ENCODE data around the gene CCDC80.

Gene CCDC80

GRCh38 chr3:112637700-112638099 is 3.2 kb downstream of the CCDC80 start:
- in situ Hi-C loops (cut with MboI; ENCODE audit: low pct_unique_long_range_greater_than_20kb, low sequenced_read_pairs, unreplicated experiment) = no loop called here
- TF ChIP-seq, protein P1, sequence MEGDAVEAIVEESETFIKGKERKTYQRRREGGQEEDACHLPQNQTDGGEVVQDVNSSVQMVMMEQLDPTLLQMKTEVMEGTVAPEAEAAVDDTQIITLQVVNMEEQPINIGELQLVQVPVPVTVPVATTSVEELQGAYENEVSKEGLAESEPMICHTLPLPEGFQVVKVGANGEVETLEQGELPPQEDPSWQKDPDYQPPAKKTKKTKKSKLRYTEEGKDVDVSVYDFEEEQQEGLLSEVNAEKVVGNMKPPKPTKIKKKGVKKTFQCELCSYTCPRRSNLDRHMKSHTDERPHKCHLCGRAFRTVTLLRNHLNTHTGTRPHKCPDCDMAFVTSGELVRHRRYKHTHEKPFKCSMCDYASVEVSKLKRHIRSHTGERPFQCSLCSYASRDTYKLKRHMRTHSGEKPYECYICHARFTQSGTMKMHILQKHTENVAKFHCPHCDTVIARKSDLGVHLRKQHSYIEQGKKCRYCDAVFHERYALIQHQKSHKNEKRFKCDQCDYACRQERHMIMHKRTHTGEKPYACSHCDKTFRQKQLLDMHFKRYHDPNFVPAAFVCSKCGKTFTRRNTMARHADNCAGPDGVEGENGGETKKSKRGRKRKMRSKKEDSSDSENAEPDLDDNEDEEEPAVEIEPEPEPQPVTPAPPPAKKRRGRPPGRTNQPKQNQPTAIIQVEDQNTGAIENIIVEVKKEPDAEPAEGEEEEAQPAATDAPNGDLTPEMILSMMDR (IDR thresholded peaks at IDR 0.05; ENCODE audit: extremely low read depth, insufficient read depth, missing control alignments) = no peak

DNA sequence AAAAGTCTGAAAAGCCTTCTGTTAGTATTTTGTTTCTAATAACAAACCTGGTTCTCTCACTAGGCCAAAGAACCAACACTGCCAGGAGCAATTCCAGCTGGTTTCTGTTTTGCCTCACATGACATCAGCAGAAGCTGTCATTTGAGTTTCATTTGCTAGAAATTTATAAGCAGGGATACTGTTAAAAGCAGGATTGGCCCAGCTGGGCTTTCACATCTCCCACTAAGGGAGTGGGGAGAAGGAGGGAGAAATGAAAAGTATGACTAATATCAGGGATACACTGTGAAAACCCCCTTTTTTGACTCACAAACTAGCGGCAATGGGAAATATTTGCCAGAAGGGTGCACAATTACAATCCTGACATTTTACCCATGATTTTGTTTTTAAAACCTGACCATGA is 5.3 kb downstream of the CCDC80 start:
- in situ Hi-C loops (cut with MboI; ENCODE audit: low pct_unique_long_range_greater_than_20kb, low sequenced_read_pairs, unreplicated experiment) = no loop called here
- no peak for DNase-seq (ENCODE audit: low spot score)
- TF ChIP-seq, protein P1 (IDR thresholded peaks at IDR 0.05; ENCODE audit: extremely low read depth, insufficient read depth, missing control alignments) = no peak

More at GRCh38 chr3:112637700-112638099, 3.2 kb downstream of the CCDC80 start:
- no peak for DNase-seq (ENCODE audit: low spot score)

DNA sequence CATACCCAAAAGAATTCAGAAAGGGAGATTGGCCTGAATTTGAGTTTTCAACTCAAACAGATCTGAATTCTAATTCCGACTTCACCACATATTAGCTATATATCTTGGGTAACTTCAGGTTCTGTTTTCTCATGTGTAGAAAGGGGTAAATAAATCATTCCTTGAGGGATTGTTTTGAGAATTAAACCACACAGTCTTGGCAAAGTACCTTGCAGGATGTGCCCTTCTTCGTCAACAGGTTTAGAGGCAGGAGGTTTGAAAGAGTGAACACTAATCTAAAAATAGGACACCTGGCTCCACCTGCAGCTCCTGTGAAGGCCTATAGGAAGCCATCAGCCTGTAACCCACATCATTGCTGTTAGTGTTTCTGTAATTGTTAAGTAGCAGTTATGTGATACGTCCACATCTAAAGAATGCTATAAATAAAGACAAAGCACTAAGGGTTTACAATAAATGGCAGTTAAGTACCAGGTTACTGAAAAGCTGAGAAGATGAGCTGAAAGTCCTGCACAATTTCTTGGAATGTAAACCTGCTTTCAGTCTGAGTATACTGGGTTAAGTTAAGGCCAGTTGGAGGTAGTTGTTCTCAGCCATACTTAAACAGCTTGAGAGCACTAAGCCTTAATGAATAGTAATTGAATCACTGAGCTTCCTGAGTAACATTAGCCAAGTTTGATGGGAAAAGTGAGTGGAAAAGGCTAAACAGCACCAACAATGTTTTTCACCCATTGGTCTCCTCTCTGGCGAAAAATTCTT is 6.0 kb downstream of the CCDC80 start:
- DNase-seq (ENCODE audit: low spot score) = no peak
- TF ChIP-seq, protein P1 (IDR thresholded peaks at IDR 0.05; ENCODE audit: extremely low read depth, insufficient read depth, missing control alignments) = no peak
- in situ Hi-C loops (cut with MboI; ENCODE audit: low pct_unique_long_range_greater_than_20kb, low sequenced_read_pairs, unreplicated experiment) = no loop called here

- in situ Hi-C loops (cut with MboI; ENCODE audit: low pct_unique_long_range_greater_than_20kb, low sequenced_read_pairs, unreplicated experiment) = no loop called here
Observed at GRCh38 chr3:112633757-112634156, 7.2 kb downstream of the CCDC80 start.

GRCh38 chr3:112633191-112633590 is 7.8 kb downstream of the CCDC80 start:
- no peak for DNase-seq (ENCODE audit: low spot score)
- TF ChIP-seq, protein P1 (IDR thresholded peaks at IDR 0.05; ENCODE audit: extremely low read depth, insufficient read depth, missing control alignments) = no peak
- in situ Hi-C loops (cut with MboI; ENCODE audit: low pct_unique_long_range_greater_than_20kb, low sequenced_read_pairs, unreplicated experiment) = no loop called here

More at GRCh38 chr3:112633757-112634156, 7.2 kb downstream of the CCDC80 start:
- no peak for DNase-seq (ENCODE audit: low spot score)
- TF ChIP-seq, protein P1 (IDR thresholded peaks at IDR 0.05; ENCODE audit: extremely low read depth, insufficient read depth, missing control alignments) = no peak

DNA sequence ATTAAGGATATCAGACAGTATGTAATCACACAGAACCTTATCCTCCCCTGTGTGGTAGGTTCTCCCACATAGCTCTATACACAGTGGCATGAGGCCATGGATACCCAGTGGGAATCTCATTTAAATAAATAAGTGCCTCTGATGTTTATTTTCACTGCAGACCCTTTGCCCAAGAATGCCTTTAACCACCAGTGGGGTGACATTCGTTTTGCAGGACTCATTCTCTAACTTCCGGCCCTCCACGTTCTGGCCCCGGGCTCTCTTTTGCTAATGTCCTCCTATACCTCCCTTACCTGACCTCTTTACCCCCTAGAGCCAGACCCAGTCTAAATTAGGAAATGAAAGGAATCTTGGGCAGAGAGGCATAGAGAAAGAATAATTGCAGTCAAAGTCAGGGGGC is 8.3 kb downstream of the CCDC80 start:
- TF ChIP-seq, protein P1 (IDR thresholded peaks at IDR 0.05; ENCODE audit: extremely low read depth, insufficient read depth, missing control alignments) = no peak
- no peak for DNase-seq (ENCODE audit: low spot score)
- in situ Hi-C loops (cut with MboI; ENCODE audit: low pct_unique_long_range_greater_than_20kb, low sequenced_read_pairs, unreplicated experiment) = no loop called here
